HG03064 (cell line): ENCODE data around the gene KIAA1755.

Experiments
- ATAC-seq: cut with Tn5 transposase; IDR thresholded peaks from one replicate; pipeline ENCODE4 v1.9.1; 2021; ENCODE audit warnings: low read depth; ENCODE audit not compliant: unreplicated experiment

The KIAA1755 gene, protein sequence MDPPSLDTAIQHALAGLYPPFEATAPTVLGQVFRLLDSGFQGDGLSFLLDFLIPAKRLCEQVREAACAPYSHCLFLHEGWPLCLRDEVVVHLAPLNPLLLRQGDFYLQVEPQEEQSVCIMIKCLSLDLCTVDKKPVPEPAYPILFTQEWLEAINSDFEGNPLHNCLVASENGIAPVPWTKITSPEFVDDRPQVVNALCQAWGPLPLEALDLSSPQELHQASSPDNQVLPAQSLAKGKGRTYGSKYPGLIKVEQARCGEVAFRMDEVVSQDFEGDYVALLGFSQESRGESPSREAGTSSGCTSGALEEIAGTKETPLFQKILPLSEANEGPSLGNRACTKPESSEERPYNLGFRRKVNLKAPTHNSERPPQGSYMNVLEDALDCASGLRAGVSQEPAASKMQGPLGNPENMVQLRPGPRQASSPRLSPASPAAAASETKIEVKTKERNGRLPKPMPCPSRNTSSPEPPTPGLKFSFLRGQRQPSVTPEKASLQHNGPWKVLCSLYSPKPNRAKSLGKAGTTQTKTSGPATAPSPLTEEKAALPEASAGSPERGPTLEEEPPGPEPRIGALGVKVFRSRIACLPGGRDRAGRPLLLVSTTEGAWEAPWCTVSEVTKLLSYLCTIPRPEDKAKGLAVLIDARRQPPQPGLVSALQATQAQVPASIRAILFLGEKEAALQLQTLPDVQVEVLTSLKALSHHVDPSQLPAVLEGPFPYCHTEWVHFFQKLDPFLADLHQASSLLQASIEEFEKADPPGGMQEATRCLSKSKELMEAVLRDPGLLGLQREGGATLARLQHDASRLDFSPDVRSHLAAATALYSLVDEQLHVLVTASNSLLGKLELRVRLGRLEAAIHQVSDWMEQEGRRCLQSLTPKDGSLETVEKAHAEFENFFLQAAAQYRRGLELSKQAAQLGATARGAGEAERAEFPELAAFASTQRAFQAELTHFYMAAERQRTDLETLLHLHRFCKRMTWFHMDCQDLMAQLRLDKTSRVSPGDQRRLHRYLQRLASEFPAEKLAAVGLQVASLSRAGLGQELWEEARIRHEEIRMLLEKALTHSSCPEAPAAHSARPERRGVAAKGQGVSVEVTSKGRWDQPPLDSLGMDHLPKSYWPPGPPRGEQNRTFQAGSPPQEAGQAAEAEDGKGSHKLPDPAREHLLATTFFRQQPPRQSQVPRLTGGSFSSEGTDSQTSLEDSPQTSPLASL

DNA sequence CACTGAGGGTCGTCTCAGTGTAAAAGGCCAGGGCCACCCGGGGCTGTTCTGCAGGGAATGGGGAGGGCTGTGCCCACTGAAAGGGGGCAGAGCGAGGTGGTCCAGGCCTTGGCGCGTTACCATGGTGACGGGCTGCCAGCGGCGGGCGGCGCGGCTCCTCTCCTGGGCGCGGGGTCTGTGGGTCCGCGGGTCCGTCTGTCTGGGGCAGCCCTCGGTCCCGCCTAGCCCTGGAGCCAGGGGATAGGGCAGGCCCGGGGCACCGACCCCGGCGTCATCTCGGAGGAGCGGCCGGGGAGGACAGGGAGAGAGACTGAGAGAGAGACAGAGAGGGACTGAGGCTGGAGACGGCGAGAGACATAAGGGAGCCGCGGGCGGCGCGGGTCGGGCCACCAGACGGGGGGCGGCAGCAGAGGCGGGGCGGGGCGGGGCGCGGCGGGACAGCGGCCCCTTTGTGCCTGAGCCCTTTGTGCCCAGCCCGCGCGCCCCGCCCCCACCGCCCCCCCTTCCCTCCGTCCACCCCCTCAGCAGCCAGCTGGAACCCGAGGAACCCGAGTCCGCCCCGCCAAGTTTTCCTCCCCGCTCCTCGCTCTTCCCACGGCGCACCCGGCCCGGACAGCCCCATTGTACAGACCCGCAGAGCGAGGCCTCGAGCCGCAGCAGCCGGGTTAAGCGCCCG is at the start of gene KIAA1755:
Gene KIAA1755 (minus strand): TSS at position 358 of the 676 bp plus-strand sequence. CDS start 235 bp downstream, at position 123.
- ATAC-seq, result no peak

DNA sequence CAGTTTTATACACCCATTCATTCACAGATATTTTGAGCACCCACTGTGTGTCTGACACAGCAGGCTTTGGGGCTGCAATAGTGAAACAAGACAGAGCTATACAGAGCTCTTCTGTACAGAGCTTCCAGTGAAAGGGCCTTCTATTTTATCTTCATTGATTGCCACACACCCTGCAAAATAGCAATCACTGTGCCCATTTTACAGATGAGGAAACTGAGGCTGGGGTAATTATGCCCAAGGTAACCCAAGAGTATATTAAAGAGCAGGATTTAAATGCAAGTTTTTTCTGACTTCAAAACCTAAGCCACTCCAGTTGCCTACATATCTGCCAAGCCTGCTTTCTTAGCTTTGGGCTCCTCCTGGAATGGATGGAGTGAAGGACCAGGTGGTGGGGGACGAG is 47.9 kb upstream of the KIAA1755 start:
- ATAC-seq, result no peak

DNA sequence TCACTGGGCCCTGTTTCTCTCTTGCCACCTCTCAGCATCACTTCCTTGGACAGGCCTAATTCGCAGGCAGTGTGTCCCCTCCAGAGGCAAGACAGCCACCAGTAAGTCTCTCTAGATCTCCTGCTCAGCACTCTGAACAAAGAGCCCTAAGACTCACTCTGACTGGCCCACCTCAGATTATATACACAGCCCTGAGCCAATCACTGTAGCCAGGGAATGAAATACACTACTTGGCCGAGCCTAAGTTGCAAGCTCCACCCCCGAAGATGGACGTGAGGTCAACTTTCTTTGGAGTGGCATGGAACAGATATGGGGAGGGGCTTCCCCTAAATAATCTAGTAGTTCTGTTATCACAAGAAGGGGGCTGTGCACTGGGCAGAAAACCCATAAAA is 47.5 kb upstream of the KIAA1755 start:
- ATAC-seq, result no peak

DNA sequence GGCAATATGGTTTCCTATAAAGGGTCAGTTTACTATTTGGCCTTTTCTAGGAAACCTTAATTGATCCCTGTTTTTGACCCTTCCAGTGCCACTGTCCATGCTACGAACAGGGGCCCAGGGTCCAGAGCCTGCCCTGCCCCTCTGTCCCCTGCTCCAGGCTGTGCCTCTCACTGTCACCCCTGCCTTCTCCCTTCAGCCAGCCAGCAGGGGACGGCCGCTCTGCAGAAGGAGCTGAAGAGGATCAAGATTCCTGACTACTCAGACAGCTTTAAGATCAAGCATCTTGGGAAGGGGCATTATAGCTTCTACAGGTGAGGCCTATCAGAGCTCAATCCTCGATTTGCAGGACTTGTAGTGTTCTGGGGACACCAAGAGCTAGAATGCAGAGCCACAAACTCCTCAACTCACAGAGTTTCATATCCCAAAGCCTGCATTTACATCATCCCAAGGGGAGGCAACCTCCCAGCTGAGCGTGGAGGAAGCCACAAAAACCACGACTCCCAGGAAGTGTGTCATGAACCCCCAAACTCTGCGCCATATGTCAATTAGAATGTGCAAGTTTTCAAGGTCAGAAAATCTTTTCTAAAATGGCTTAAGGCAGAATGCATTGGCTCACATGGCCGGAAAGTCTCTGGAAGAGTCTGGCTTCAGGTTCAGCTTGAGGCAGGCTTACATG is 47.0 kb upstream of the KIAA1755 start:
- no peak for ATAC-seq

DNA sequence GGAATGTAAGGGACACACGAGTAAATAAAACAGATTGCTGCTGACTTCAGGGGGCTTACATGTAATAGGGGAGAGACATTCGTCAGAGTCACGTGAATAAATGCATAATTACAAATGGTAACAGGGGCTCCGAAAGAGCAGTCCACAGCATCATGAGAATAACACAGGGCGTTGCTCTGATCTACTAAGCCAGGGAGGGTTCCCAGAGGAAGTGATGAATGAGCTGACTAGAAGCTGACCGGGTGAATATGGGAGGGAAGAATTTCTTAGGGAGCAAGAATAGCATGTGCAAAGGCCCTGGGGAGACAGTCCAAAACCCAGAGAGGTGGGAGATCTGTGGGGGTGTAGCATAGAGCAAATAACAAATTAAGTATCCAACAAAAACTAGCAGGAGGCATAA is 45.8 kb upstream of the KIAA1755 start:
- no peak for ATAC-seq

DNA sequence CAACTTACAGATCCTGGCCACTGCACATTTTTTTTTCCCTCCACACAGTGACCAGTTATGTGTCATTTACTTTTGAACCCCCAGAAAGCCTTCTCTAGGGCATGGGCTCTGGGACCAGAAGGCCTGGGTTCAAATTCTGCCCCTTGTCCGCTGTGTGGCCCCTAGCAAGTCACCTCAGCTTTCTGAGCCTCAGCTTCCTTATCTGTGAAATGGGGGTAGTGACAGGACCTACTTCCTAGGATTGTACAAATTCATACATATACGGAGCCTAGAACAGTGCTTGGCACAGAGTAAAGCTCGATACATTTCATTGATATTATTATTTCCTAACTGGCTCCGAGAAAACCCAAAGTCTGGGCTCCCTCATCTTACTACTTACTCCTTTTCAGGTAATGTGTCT is 45.0 kb upstream of the KIAA1755 start:
- ATAC-seq, result no peak

DNA sequence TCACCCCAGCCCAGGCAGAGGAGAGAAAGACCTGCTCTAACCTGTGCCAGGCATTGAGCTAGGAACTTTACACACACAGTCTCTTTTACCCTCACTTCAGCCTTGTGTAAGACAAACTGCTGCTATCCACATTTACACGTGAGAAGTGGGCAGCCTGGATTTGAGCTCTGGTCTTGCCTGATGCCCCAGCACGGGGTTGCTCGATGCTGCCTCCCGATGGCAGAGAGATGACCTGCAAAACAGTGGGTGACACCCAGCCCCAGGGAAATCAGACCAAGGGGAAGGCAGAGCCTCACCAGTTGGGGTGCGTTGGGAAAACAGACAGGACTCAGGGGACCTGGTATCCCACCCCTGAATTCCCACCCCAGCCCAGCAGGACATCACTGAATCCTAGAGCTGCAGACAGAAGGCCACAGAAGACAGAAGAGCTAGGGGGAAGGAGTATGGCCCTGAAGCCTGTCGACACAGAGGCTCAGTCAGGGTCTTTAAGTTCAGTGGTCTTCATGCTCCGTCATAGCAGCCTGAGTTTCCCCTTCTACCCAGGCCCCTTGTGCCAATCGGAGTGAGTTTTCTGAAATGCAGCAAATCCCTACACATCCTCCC is 44.4 kb upstream of the KIAA1755 start:
- no peak for ATAC-seq

DNA sequence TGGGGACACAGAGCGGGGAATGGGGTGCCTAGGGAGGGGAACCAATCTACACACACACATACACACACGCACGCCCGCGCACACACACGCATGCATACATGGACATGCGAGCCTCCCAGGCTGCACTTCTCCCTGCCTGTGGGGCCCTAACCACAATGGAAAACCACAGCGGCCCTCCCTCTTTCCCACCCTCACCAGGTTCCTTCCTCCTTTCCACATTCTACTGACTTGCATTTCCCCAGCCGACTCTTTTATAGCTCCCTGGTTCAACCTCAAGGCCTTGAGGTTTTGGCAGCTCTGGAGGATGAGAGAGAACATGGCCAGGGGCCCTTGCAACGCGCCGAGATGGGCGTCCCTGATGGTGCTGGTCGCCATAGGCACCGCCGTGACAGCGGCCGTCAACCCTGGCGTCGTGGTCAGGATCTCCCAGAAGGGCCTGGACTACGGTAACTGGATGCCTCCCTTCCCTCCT is 43.4 kb upstream of the KIAA1755 start, which contains the start of gene BPI:
Gene BPI (plus strand): TSS at position 249 of the 472 bp plus-strand sequence. CDS start 68 bp downstream, at position 317.
- ATAC-seq, result no peak

DNA sequence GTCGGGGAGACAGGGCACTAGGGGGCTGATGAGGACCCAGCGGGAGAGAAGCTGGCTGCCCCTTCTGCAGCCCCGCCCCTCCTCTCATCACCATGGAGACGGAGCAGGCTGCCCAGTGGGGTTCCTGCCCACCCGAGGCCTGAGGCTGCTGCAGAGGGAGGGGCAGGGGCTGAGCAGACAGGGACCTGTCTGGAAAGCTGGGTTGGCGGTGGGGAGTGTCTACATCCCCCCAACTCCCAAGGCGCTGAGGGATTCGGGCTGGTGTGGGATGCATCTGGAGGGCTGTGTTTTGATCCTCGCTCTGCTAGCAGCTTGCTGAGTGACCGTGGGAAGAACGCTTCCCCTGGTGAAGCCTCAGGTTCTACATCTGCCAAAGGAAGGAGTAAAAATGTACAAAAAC is 42.3 kb upstream of the KIAA1755 start:
- ATAC-seq, result no peak

DNA sequence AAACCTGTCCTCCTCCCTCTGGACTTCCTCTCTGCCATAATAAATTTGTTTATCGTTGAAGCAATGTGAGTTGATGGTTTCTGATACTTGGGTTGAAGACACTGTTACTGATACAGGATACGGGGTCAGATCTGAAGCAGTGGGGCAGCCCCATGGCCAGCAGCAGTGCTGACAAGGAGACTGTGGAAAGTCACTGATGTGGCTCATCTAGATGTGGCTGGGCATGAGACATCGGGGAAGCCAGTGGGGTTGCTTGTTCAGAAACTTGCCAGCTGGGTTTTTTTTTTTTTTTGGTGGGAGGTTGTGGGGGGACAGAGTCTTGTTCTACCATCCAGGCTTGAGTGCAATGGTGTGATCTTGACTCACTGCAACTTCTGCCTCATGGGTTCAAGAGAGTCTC is 40.8 kb upstream of the KIAA1755 start:
- no peak for ATAC-seq

DNA sequence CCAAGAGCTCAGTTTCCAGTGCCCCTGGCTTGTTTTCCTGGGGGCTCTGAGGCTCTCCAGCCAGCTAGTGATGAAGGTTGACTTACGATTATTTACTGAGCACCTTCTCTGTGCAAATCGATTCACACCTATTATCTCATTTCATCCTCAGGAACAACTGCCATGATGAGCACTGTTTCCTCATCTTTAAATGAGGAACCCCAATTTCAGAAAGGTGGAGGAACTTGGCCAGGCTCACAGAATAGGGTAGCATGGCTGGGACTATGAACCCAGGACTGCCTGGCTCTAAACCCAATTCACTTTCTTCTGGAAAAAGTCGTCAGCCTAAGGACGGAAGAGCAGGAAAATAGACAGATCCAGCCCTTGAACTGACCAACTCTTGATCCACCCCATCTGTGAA is 39.9 kb upstream of the KIAA1755 start:
- no peak for ATAC-seq

DNA sequence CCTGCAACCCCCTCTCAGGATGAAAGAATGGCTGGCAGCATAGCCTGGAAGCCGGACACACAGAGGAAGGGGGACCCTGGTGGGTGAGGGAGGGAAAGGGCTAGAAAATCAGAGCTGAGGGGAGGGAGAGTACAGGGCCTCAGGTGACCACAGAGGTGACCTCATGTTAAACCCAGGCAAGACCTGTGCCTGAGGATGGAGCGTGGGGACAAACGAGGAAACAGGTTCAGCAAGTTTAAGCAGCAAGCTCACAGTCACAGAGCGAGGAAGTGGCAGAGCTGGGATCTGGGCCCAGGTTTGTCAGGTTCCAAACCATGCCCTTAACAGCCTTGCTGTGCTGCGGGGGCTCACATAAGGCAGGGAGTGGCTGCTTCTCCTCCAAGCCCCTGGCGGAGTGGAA is 39.4 kb upstream of the KIAA1755 start:
- ATAC-seq, result no peak

DNA sequence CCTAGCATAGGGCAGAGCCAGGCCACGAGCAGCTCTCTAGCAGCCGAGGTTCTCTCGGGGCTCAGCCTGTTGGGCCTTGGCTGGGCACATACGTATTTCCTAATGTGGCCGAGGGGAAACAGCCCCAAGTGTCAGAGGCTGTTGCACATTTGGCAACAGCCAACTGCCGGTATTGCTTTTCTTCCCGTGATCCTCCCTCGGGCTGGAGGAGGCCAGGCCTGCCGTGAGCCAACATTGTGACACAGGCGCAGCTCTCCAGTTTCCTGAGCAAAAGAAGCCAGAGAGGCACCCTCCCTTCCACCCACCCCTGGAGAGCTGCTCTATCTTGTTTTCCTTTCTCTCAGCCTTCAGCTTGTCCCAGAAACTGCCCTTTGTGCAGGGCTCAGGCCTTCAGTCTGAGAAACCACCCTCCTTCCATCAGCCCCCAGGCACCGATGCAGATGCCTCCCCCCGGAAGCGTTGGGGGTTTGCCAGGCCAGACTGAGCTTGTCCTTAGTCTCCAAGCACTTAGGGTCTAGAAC is 38.3 kb upstream of the KIAA1755 start:
- ATAC-seq, result no peak

DNA sequence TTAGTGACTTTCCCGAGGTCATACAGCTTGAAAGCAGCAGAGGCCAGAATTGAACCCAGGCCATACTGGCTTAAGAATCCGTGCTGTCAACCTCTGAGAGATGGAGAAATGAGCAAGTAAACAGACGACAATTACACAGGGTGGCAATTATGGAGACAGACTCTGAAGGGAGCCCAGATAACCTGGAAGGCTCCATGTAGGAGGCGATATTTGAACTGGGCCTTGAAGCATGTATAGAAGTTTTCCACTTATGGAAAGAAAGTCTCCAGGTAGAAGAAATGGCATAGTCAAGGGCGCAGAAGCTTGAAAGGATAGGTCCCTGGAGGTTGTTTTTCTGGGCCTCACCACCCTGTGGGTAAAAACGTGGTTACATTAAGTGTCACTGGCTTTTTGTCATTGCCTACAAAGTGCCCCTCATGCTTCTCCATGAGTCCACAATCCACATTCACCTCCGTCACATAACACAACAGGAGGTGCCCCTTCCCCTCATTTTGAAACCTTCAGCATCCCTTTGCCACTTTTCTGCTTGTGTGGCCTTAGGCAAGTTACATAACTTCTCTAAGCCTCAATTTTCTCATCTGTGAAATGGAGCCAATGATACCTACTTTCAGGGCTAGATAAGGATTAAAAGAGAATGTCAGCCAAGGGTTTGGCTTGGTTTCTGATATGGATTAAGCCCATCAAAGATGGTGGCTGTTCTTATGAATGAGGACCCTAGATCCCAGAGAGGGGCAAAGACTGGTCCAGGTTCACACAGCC is 37.6 kb upstream of the KIAA1755 start:
- ATAC-seq, result no peak

DNA sequence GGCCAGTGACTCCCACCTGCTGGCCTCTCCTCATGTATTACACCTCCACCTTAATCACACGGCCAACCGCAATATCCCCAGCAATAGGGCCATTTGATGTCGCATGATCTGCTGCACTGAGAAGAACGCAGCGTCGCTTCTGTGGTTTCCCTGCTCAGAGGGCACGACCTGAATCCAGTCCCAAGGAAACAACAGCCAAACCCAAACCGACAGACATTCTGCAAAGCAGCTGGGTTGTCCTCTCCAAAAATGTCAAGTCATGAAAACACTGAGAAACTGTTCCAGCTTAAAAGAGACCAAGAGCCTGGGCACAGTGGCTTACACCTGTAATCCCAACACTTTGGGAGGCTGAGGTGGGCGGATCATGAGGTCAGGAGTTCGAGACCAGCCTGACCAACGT is 35.9 kb upstream of the KIAA1755 start:
- ATAC-seq, result no peak

DNA sequence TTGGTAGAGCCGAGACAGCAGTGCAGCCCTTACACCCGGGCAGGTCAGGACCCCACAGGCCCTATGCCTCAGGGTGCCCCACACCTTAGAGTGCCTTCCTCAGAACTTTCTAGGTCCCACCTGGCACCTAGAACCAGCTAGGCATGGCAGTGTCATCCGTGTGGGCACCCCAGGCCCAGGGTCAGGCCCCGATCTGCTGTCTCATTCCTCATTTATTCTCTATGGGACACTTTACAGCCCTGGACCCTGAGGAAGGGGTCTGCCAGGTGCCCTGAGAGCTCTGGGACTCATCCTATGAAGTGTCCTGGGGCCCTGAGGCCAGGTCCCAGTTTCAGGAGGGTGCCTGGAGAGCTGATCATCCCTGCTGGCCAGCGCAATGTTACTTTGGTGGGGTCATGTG is 35.3 kb upstream of the KIAA1755 start:
- ATAC-seq, result no peak

DNA sequence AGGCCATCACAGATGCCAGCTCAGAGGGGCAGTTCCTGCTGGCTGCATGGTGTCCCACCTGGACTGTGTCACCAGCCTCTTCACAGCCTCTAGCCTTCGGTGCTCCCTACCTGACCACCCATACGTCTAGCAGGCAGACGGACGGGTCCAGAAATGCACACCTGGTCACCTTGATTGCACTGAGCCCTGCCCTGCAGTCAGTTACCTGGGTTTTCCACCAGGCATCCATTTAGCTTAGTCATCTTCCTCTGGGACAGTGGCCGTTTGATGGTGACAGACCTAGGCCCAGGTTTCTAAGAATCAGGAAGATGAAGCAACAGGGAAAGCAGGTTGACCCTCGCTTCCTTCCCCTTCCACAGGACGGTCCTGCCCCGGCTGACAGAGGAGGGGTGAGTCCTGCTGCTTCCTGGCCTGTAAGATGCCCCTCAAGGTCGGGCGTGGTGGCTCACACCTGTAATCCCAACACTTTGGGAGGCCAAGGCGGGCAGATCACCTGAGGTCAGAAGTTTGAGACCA is 33.6 kb upstream of the KIAA1755 start:
- ATAC-seq, result no peak

DNA sequence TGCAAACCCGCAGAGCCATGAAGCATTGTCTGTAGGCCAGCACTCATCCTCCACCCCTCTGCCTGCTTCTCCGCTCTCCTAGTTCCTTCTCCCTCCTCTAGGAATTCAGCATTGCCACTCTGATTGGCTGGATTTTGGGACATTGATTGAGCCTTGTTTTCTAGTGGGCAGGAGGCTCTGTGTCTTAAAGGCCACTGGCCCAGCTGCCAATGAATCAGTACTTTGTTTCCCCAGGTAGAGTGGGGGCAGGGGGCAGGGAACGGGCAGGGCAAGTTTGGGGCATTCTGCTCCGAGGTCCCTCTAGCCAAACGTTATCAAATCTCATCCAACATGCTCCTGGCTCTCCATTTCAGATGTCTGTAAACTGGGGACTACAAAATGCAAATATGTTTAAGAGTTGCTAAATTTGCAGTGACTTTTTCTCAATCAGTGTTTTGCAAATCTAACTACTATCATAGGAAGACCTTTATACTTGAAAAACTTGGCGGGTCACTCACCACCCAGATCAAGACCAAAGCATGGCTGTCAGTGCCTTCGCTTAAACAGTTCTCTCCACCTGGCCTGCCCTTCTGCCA is 33.0 kb upstream of the KIAA1755 start:
- ATAC-seq, result no peak
